ENCODE measurements around the gene CRNKL1.

The CRNKL1 gene

DNA sequence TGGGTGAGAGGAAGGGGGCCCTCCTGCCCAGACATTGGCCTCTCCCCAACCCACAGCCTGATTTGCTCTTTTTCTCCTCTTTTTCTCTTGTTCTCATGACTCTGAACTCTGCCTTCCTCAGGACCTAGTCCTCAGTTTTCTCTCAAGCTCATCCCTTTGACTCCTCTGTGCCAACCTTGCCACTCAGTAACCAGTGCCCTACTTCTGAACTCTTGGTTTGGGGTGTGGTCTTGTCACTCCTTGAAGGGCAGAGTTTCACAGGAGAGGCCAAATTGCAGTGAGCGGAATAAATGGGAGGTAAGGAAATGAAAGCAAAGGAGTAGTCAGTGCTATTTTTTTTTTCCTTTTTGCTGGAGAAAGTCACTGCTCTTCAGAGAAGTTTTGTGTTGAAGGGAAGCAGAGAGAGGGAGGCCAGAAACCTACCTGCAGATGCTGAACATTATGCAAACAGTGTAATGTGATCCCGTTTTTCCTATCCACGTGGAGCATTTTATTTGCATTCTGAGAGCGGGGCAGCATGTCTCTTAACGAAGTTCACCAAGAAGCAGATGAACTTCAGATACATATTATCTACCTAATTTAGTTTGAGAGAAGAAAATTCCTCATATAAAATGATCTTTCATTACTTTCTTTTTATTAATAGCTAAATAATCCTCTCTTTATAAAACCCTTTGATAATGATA is 27.0 kb upstream of the CRNKL1 start:
- in situ Hi-C loops (cut with HindIII; ENCODE audit: low sequenced_read_pairs) = loop anchor here (25.0 kb wide), 1 partner anchor 483 kb away; no protein-coding TSS in a partner anchor
- no peak for DNase-seq (ENCODE audit: low read depth)
- H3K4me3 ChIP-seq (ENCODE audit: low read depth, low read length) = no peak overlapping the region
- TF ChIP-seq CTCF (IDR thresholded peaks at IDR 0.05; ENCODE audit: low read depth, low read length, missing control alignments) = no peak

DNA sequence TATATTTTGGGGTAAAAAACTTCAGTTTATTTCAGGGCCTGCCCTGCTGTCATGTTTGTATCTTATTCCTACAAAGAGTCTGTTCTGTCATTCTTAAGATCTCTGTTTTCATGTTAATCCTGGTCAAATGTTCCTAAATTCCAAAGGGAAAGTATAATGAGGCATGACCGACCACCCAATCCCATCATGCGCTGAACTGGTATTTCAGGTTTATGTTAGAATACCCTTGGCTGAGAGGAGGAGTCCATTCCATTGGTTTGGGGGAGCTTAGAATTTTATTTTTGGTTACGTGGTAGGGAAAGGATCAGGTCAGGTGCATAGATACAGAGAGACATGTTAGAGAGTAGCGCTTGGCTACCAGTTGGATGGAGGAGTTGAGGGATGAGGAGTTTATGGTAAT is 25.8 kb upstream of the CRNKL1 start:
- no peak overlapping the region for H3K4me3 ChIP-seq (ENCODE audit: low read depth, low read length)
- in situ Hi-C loops (cut with HindIII; ENCODE audit: low sequenced_read_pairs) = loop anchor here (25.0 kb wide), 1 partner anchor 484 kb away; no protein-coding TSS in a partner anchor
- TF ChIP-seq CTCF (IDR thresholded peaks at IDR 0.05; ENCODE audit: low read depth, low read length, missing control alignments) = no peak
- DNase-seq (ENCODE audit: low read depth) = no peak

DNA sequence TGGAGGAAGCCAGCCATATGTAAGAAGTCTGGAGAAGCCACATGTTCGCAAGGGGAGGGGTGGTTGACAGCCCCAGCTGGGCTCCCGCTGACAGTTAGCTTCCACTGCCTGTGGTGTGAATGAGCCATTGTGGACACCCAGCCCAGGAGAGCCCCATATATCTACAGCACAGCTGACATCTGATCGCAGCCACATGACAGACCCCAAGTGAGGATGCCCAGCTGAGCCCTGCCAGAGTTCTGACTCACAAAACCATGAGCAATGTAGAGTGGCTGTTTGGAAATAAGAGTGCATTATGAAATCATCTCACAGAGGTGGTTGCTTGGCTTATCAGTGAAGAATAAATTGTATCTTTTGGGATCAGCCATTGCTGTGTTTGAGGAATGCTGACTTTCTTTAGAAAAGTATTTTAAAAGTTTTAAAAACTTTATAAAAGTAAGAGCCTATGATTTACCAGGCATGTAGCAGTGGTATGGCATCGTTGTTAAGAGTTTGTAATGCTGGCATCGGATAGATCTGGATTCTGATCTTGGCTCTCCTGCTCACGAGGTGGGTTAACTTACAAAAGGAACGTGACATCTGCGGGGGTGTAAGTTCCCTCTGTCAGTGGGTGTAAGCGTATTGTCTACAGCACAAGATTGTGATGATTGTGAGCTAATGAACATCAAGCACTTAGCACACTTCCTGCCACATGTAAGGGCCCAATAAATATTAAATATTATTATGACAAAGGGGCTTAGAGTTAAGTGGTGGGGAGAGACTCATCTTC is 24.2 kb upstream of the CRNKL1 start:
- no peak for TF ChIP-seq CTCF (IDR thresholded peaks at IDR 0.05; ENCODE audit: low read depth, low read length, missing control alignments)
- H3K4me3 ChIP-seq (ENCODE audit: low read depth, low read length) = no peak overlapping the region
- in situ Hi-C loops (cut with HindIII; ENCODE audit: low sequenced_read_pairs) = loop anchor here (25.0 kb wide), 1 partner anchor 486 kb away; no protein-coding TSS in a partner anchor
- DNase-seq (ENCODE audit: low read depth) = peak; percentile 24

- in situ Hi-C loops (cut with HindIII; ENCODE audit: low sequenced_read_pairs) = loop anchor here (25.0 kb wide), 1 partner anchor 487 kb away; no protein-coding TSS in a partner anchor
- no peak overlapping the region for H3K4me3 ChIP-seq (ENCODE audit: low read depth, low read length)
- TF ChIP-seq CTCF (IDR thresholded peaks at IDR 0.05; ENCODE audit: low read depth, low read length, missing control alignments) = no peak
- no peak for DNase-seq (ENCODE audit: low read depth)
Observed at GRCh38 chr20:20075032-20075431, 22.8 kb upstream of the CRNKL1 start.

DNA sequence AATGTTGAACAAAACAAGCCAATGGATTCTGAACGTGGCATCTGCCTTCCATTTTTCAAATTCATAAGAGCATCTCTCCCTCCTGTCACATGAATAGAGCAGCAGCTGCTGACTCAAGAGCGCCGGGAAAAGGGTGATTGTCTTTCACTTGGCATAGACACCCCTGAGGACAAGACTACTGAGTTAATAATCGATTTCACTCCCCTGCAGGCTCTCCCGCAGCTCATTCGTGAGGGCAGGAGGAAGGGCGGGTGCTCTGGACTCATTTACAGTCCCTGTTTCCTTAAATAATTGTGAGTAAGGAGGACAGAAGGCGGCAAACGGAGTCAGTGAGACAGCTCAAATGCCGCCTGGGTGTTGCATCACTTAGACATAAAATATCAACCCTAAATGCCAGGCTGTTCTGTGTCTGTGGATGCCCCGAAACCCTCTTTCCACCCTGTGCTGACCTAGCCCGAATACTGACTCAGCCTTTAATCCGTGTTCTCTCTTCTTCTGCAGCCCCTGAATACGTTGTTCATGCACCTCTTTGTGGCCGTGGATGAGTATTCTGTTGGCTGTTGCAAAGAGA is 21.6 kb upstream of the CRNKL1 start:
- no peak for DNase-seq (ENCODE audit: low read depth)
- no peak for TF ChIP-seq CTCF (IDR thresholded peaks at IDR 0.05; ENCODE audit: low read depth, low read length, missing control alignments)
- in situ Hi-C loops (cut with HindIII; ENCODE audit: low sequenced_read_pairs) = no loop called here
- H3K4me3 ChIP-seq (ENCODE audit: low read depth, low read length) = no peak overlapping the region

DNA sequence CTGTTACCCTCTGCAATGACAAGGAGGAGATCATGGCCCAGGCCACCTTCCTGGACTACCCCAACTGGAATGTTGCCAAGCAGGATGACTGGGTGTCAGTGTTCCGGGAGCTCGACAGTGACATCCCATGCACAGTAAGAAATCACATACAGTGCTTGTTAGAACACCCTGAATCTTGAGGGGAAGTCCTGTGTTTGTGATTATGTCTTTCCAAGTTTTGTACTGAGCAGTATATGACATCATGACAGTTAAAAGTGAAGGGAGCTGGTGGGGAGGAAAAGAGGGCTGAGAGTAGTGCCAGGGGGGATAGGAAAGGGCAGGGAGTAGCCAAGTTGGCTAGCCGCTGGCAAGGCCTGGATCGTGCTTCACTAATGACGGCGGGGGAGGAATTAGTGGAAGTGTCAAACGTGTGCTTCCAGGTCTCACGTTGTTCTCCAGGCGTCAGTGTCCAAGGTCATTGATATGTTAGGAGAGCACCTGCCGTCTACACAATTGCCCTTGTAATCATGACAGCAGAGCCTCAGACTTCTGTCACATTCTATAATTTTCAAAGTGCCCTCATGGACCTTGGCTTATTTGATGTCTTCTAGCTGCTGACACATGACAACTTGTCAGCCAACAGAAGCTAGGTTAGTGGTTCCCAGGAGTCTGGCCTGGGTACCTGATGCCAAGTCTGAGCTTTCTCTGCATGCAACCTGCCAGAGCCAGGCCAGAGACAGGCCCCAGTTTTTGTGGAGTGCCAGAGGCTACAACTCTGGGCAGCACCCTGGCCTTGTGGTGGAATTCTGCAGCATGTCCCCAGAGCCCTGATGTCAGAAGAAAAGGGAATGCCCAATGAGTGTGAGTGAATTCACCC is 18.8 kb upstream of the CRNKL1 start:
- in situ Hi-C loops (cut with HindIII; ENCODE audit: low sequenced_read_pairs) = no loop called here
- H3K4me3 ChIP-seq (ENCODE audit: low read depth, low read length) = no peak overlapping the region
- no peak for TF ChIP-seq CTCF (IDR thresholded peaks at IDR 0.05; ENCODE audit: low read depth, low read length, missing control alignments)

More for the DNA sequence above, 18.8 kb upstream of the CRNKL1 start:
- no peak for DNase-seq (ENCODE audit: low read depth)
